ENCODE results near the gene NFU1.
A peak's percentile ranks its signal among the peaks of the same experiment; 100 is the strongest.

NFU1 gene

DNA sequence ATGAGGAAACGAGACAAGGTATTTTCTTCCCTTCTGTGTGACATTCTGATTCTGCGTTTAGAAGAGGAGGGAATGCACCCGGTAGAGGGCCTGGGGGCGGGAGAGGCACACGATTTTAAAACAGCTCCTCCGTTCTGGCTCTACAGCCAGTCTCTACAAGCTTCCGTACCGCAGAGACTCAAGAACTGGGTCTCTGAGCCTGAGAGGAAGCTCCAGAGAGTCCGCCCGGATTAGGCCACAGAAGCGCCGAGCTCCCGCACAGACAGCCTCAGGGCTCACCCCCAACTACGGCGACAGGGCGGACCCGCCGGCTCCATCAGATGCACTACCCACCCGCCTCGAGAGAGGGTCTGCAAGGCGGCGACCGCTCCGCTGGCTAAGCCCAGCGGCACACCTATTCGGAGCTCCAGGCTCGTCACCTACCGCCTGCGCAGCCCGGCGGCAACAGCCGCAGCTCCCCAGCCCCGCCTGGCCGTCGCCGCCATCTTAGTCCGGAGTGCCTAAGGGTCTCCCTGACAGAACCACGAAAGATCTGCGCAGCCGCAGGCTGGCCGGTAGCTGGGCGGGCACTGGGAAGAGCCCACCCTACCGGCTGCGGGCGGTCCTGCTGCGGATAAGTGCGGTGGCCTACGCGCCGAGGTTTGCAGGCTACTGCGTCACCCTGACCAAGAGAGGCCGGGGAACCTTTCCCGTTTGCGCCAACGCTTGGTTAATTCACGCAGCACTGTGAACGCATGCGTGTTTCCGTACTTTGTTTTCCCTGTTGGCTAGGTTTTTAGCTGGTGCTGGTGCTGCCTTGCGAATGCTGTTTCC lies at the start of gene NFU1:
Gene NFU1, minus strand, starts transcription at position 498 of the 813 bp plus-strand sequence. Its CDS starts 13 bp downstream, at position 485.
- H3K36me3 Mint-ChIP-seq (ENCODE audit: low read depth) = peaks cover 13% of the 10 kb centered on the region
- TF ChIP-seq, protein P1, sequence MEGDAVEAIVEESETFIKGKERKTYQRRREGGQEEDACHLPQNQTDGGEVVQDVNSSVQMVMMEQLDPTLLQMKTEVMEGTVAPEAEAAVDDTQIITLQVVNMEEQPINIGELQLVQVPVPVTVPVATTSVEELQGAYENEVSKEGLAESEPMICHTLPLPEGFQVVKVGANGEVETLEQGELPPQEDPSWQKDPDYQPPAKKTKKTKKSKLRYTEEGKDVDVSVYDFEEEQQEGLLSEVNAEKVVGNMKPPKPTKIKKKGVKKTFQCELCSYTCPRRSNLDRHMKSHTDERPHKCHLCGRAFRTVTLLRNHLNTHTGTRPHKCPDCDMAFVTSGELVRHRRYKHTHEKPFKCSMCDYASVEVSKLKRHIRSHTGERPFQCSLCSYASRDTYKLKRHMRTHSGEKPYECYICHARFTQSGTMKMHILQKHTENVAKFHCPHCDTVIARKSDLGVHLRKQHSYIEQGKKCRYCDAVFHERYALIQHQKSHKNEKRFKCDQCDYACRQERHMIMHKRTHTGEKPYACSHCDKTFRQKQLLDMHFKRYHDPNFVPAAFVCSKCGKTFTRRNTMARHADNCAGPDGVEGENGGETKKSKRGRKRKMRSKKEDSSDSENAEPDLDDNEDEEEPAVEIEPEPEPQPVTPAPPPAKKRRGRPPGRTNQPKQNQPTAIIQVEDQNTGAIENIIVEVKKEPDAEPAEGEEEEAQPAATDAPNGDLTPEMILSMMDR (IDR thresholded peaks at IDR 0.05) = peak; percentile 62
- DNase-seq = peak; percentile 94
- H3K27ac Mint-ChIP-seq = peak within 1 kb of the TSS; percentile 98
- peaks cover 32% of the 10 kb centered on the region for H3K4me1 Mint-ChIP-seq
- no peaks in the 10 kb centered on the region for H3K27me3 Mint-ChIP-seq (ENCODE audit: low read depth, poor library complexity)
- H3K9me3 Mint-ChIP-seq = peaks cover 4% of the 10 kb centered on the region
- peak within 1 kb of the TSS; percentile 90 for H3K4me3 Mint-ChIP-seq

GRCh38 chr2:69483696-69484095 lies 46.5 kb upstream of the NFU1 start:
- no peak overlapping the region for H3K27ac Mint-ChIP-seq
- H3K9me3 Mint-ChIP-seq = no peaks in the 10 kb centered on the region
- no peaks in the 10 kb centered on the region for H3K27me3 Mint-ChIP-seq (ENCODE audit: low read depth, poor library complexity)
- peaks cover 18% of the 10 kb centered on the region for H3K36me3 Mint-ChIP-seq (ENCODE audit: low read depth)
- no peak overlapping the region for H3K4me3 Mint-ChIP-seq
- DNase-seq = no peak
- H3K4me1 Mint-ChIP-seq = peaks cover 13% of the 10 kb centered on the region
- TF ChIP-seq, protein P1 (IDR thresholded peaks at IDR 0.05) = no peak

- DNase-seq = no peak
- Mint-ChIP-seq H3K4me3 (no peak overlapping the region), H3K36me3 (ENCODE audit: low read depth) (peaks cover 11% of the 10 kb centered on the region), H3K27me3 (ENCODE audit: low read depth, poor library complexity) (no peaks in the 10 kb centered on the region), H3K27ac (no peak overlapping the region), H3K4me1 (peaks cover 10% of the 10 kb centered on the region), H3K9me3 (no peaks in the 10 kb centered on the region)
- TF ChIP-seq, protein P1 (IDR thresholded peaks at IDR 0.05) = no peak
These were observed 45.8 kb upstream of the NFU1 start for GRCh38 chr2:69483024-69483423.

DNA sequence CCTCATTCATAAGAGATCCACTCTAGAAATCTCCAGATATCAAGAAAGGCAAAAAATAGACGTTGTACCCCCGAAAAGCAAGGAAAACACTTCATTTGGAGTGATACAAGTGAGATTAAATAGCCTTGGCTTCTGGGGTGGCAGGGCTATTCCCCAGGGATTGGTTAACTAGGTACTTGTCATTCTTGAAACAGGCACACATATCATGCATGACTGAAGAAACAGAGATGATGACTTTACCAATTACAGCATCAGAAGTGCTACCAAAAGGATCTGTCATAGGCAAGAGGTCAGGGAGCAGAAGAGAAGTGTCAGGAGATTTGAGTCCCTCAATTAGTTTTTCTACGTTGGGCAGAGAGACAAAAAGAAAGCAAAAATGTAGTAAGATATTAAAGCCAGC lies 45.2 kb upstream of the NFU1 start:
- Mint-ChIP-seq H3K27me3 (ENCODE audit: low read depth, poor library complexity) (no peaks in the 10 kb centered on the region), H3K36me3 (ENCODE audit: low read depth) (peaks cover 10% of the 10 kb centered on the region), H3K9me3 (no peaks in the 10 kb centered on the region), H3K27ac (no peak overlapping the region), H3K4me1 (peaks cover 10% of the 10 kb centered on the region), H3K4me3 (no peak overlapping the region)
- DNase-seq = no peak
- TF ChIP-seq, protein P1 (IDR thresholded peaks at IDR 0.05) = no peak

- Mint-ChIP-seq H3K4me1 (peaks cover 10% of the 10 kb centered on the region), H3K4me3 (no peak overlapping the region), H3K27me3 (ENCODE audit: low read depth, poor library complexity) (no peaks in the 10 kb centered on the region), H3K36me3 (ENCODE audit: low read depth) (peaks cover 8% of the 10 kb centered on the region), H3K27ac (no peak overlapping the region), H3K9me3 (no peaks in the 10 kb centered on the region)
- TF ChIP-seq, protein P1 (IDR thresholded peaks at IDR 0.05) = no peak
- DNase-seq = no peak
These were observed 44.2 kb upstream of the NFU1 start for GRCh38 chr2:69481421-69481820.

- no peaks in the 10 kb centered on the region for H3K27me3 Mint-ChIP-seq (ENCODE audit: low read depth, poor library complexity)
- H3K36me3 Mint-ChIP-seq (ENCODE audit: low read depth) = peaks cover 15% of the 10 kb centered on the region
- no peak overlapping the region for H3K4me3 Mint-ChIP-seq
- H3K27ac Mint-ChIP-seq = no peak overlapping the region
- DNase-seq = no peak
- no peaks in the 10 kb centered on the region for H3K9me3 Mint-ChIP-seq
- TF ChIP-seq, protein P1 (IDR thresholded peaks at IDR 0.05) = no peak
- H3K4me1 Mint-ChIP-seq = peaks cover 21% of the 10 kb centered on the region
These were observed 40.4 kb upstream of the NFU1 start for GRCh38 chr2:69477627-69478026.

All from nephron progenitor cell (in vitro differentiated cells).